AG04450 (cell line): Measurements from ENCODE around the gene ACTN4. TPM values are rescaled to one million over a fixed set of nuclear protein-coding genes. Genes with fewer than 3 reads are reported as not detected.

Source experiments
- CTCF ChIA-PET: fragments of 300-600, 350-600 bp; formaldehyde crosslinking; extraction: SDS; loops from one replicate; lab custom pipeline; 2022; ENCODE audit warnings: antibody characterized with exemption, inconsistent platforms; lab: Charles Lee
- POLR2A ChIA-PET: fragments of 350-600 bp; formaldehyde crosslinking; extraction: SDS; loops from one replicate; lab custom pipeline; 2021; ENCODE audit warnings: antibody characterized with exemption, inconsistent platforms; lab: Yijun Ruan, JAX
- DNase-seq: peaks from one replicate; pipeline ENCODE4 v3.0.0-alpha.2; 2011; ENCODE audit warnings: low read depth, low spot score
- H3K27ac ChIP-seq: one replicate; pipeline ENCODE4 v1.5.1; 2012; ENCODE audit warnings: low read depth, low read length, control low read depth
- H3K27me3 ChIP-seq: one replicate; pipeline ENCODE4 v1.6.0; 2012; ENCODE audit warnings: low read length; ENCODE audit not compliant: control insufficient read depth, insufficient read depth
- H3K4me3 ChIP-seq: 2 replicates; pipeline ENCODE4 v1.5.1; 2011; ENCODE audit warnings: mild to moderate bottlenecking, low read depth, low read length, control low read depth
- H3K9me3 ChIP-seq: 2 replicates; pipeline ENCODE4 v1.5.1; 2012; ENCODE audit warnings: low read length; ENCODE audit not compliant: control insufficient read depth, insufficient read depth
- CTCF ChIP-seq: IDR thresholded peaks from 2 replicates; pipeline ENCODE4 v1.5.1; 2011; ENCODE audit warnings: low read depth, low read length, control low read depth, inconsistent platforms
- polyA plus RNA-seq: library from polyadenylated mRNA; depleted of rRNA; stranded (reverse); fragments of >200 nt; gene quantifications from 2 replicates; pipeline ENCODE4 v1.2.3, GENCODE V29; 2011

Gene ACTN4
- polyA plus RNA-seq, 1 experiment = 300 TPM

GRCh38 chr19:38706792-38707511 is 59.5 kb downstream of the ACTN4 start:
- no peak for DNase-seq
- ChIA-PET POLR2A (interaction anchor here (0.6 kb wide), 1 partner anchor 77 kb away, joined by 4 read pairs; no protein-coding TSS in a partner anchor), CTCF (interaction anchor here (0.9 kb wide), 1 partner anchor 21 kb away, joined by 5 read pairs; no protein-coding TSS in a partner anchor)
- TF ChIP-seq CTCF = no peak
- Histone ChIP-seq H3K4me3 (no peak overlapping the region), H3K27ac (peak overlapping the region; percentile 21), H3K27me3 (no peaks in the 10 kb centered on the region), H3K9me3 (no peaks in the 10 kb centered on the region; the same call in 1 of the 2 replicates)

DNA sequence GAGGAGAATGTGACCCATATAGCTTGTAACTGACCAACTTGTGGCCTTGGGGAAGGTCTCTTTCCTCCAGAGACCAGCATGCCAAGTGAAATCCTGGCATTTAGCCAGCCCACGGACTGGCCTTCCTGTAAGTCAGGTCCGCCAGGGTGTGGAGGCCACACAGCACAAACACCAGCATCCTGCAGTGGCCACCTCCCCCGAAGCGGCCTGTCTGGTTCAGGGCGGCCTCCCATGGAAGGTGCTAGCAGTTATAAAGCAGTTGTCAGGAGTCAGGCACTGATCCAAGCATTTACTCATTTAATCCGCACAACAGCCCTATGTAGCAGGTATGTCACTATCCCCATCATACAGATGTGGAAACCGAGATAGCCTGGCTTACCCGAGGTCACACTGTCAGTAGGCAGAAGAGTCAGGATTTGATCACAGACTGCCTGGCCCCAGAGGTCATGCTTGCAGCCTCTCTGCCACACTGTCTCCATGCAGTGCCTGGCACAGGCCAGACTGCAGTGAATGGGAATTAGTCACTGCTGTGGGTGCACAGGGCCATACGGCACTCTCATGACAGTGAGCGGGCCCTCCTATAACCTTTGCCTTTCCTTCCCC is 60.2 kb downstream of the ACTN4 start:
- Histone ChIP-seq H3K27me3 (no peaks in the 10 kb centered on the region), H3K27ac (peak overlapping the region; percentile 21), H3K9me3 (no peaks in the 10 kb centered on the region; the same call in 1 of the 2 replicates), H3K4me3 (no peak overlapping the region)
- no peak for DNase-seq
- CTCF ChIA-PET = interaction anchor here (0.9 kb wide), 1 partner anchor 21 kb away, joined by 5 read pairs; no protein-coding TSS in a partner anchor
- POLR2A ChIA-PET = no interaction called here
- TF ChIP-seq CTCF = no peak

DNA sequence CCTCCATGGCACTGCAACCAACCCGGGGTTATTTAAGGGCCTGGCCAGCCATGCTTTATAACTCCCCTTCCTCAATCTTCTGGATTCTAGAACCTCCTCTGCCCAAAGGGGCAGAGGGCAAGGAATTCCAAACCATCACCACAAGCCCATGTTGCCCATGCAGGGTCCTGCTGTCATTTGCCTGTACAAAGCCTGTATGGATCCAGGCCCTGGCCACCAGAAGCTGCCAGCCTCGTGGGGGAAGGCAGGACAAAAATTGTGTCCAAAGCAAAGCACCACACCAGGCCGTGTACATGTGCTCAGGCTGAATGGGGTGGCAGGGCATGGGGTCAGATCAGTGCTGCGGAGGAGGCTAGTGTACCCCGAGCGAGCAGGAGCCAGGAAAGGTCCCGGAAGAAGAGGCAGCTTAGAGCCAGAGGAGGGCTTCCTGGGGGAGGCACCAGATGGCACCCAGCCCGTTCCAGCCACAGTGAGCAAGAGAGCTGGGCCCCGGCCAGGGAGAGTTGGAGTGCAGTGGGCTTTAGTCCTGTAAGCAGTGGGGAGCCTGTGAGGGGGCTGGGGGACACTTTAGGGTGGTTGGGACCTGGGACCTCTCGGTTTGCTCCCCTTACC is 61.1 kb downstream of the ACTN4 start:
- Histone ChIP-seq H3K9me3 (no peaks in the 10 kb centered on the region; the same call in 1 of the 2 replicates), H3K27me3 (no peaks in the 10 kb centered on the region), H3K4me3 (no peak overlapping the region), H3K27ac (peak overlapping the region; percentile 11)
- CTCF ChIA-PET = no interaction called here
- POLR2A ChIA-PET = no interaction called here
- no peak for TF ChIP-seq CTCF
- no peak for DNase-seq

GRCh38 chr19:38709119-38709518 is 61.7 kb downstream of the ACTN4 start:
- CTCF ChIA-PET = no interaction called here

More at GRCh38 chr19:38709119-38709518, 61.7 kb downstream of the ACTN4 start:
- no peak for DNase-seq
- Histone ChIP-seq H3K9me3 (no peaks in the 10 kb centered on the region; the same call in 1 of the 2 replicates), H3K27me3 (no peaks in the 10 kb centered on the region), H3K27ac (no peak overlapping the region), H3K4me3 (no peak overlapping the region)
- POLR2A ChIA-PET = no interaction called here
- no peak for TF ChIP-seq CTCF
